GM23338 (cell line): ENCODE results near the gene ST6GALNAC4. TPM values are rescaled to one million over a fixed set of nuclear protein-coding genes. Genes with fewer than 3 reads are reported as not detected.

Source experiments
- ATAC-seq: fragments of 200-7000 bp; cut with Tn5 transposase; 3 replicates; pipeline ENCODE4 v1.9.1; 2020
- DNase-seq: peaks from one replicate; pipeline ENCODE4 v3.0.0-alpha.2; 2015; ENCODE audit warnings: low spot score
- H2AFZ ChIP-seq: fragments of 200-600 bp; sonication (generic); 2 replicates; pipeline ENCODE4 v1.8.0; 2016; ENCODE audit warnings: antibody characterized with exemption, mild to moderate bottlenecking, moderate library complexity
- H3F3A ChIP-seq: fragments of 200-600 bp; sonication (generic); replicated peaks from 2 replicates; pipeline ENCODE4 v1.8.0; 2017; ENCODE audit warnings: antibody characterized with exemption, mixed run types, low read depth
- H3K27ac ChIP-seq: fragments of 200-600 bp; sonication (generic); 2 replicates; pipeline ENCODE4 v1.6.1; 2016; ENCODE audit warnings: low read depth
- H3K27me3 ChIP-seq: fragments of 200-600 bp; sonication (generic); 2 replicates; pipeline ENCODE4 v1.8.0; 2016; ENCODE audit warnings: mild to moderate bottlenecking, mixed run types, moderate library complexity; ENCODE audit not compliant: insufficient read depth
- H3K36me3 ChIP-seq: fragments of 200-600 bp; sonication (generic); 2 replicates; pipeline ENCODE4 v1.8.0; 2016; ENCODE audit warnings: mild to moderate bottlenecking; ENCODE audit not compliant: insufficient read depth
- H3K4me1 ChIP-seq: fragments of 200-600 bp; sonication (generic); 2 replicates; pipeline ENCODE4 v1.8.0; 2016; ENCODE audit warnings: mild to moderate bottlenecking, moderate library complexity; ENCODE audit not compliant: insufficient read depth
- H3K4me2 ChIP-seq: fragments of 200-600 bp; sonication (generic); 2 replicates; pipeline ENCODE4 v1.7.1; 2017; ENCODE audit warnings: mixed run types
- H3K4me3 ChIP-seq: fragments of 200-600 bp; sonication (generic); 2 replicates; pipeline ENCODE4 v1.6.1; 2016; ENCODE audit warnings: mixed run types
- H3K79me2 ChIP-seq: fragments of 200-600 bp; sonication (generic); replicated peaks from 2 replicates; pipeline ENCODE4 v1.8.0; 2017; ENCODE audit warnings: mild to moderate bottlenecking; ENCODE audit not compliant: insufficient read depth
- H3K9me2 ChIP-seq: fragments of 200-600 bp; sonication (generic); 2 replicates; pipeline ENCODE4 v1.8.0; 2017; ENCODE audit not compliant: insufficient read depth
- H4K20me1 ChIP-seq: fragments of 200-600 bp; sonication (generic); replicated peaks from 2 replicates; pipeline ENCODE4 v1.8.0; 2017; ENCODE audit warnings: mild to moderate bottlenecking; ENCODE audit not compliant: insufficient read depth
- H3K27ac Mint-ChIP-seq: 2 replicates; pipeline ENCODE4 v1.8.0; 2020; ENCODE audit warnings: inconsistent platforms, mild to moderate bottlenecking, moderate library complexity, mixed read lengths
- H3K27me3 Mint-ChIP-seq: 3 replicates; pipeline ENCODE4 v1.8.0; 2022; ENCODE audit warnings: low read depth, mild to moderate bottlenecking, moderate library complexity, mixed read lengths, inconsistent platforms; ENCODE audit not compliant: insufficient read depth, poor library complexity
- H3K36me3 Mint-ChIP-seq: 3 replicates; pipeline ENCODE4 v1.8.0; 2021; ENCODE audit warnings: low read depth, mild to moderate bottlenecking, inconsistent platforms, moderate library complexity, mixed read lengths
- H3K4me1 Mint-ChIP-seq: 3 replicates; pipeline ENCODE4 v1.8.0; 2020; ENCODE audit warnings: mild to moderate bottlenecking, inconsistent platforms, mixed read lengths
- H3K4me3 Mint-ChIP-seq: 3 replicates; pipeline ENCODE4 v1.8.0; 2021; ENCODE audit warnings: moderate library complexity, mild to moderate bottlenecking, inconsistent platforms, mixed read lengths
- H3K9me3 Mint-ChIP-seq: 3 replicates; pipeline ENCODE4 v1.8.0; 2020; ENCODE audit warnings: moderate library complexity, mild to moderate bottlenecking, inconsistent platforms, mixed read lengths
- CREB1 ChIP-seq: fragments of 250-450 bp; sonication (Bioruptor Pico); IDR thresholded peaks from 2 replicates; pipeline ENCODE4 v1.5.0; 2020; ENCODE audit warnings: low read depth, mild to moderate bottlenecking, moderate library complexity
- CTCF ChIP-seq, 2 experiments: fragments of 200-600 bp in 1 of 2; sonication (generic) in 1 of 2; conservative IDR thresholded peaks; 2 replicates each; pipeline versions ENCODE4 v1.5.1 to v1.6.1; 2016 to 2017; ENCODE audit warnings: antibody characterized with exemption in 2 of 2, low read depth in 2 of 2, mild to moderate bottlenecking in 2 of 2, moderate library complexity in 1 of 2
- ETS1 ChIP-seq: IDR thresholded peaks from 2 replicates; pipeline ENCODE4 v1.6.1; 2016; ENCODE audit warnings: antibody characterized with exemption
- EZH2 ChIP-seq: fragments of 200-600 bp; sonication (generic); IDR thresholded peaks from one replicate; pipeline ENCODE4 v1.8.0; 2017; ENCODE audit warnings: antibody characterized with exemption, mild to moderate bottlenecking, low read depth; ENCODE audit not compliant: unreplicated experiment
- EZH2phosphoT487 ChIP-seq: fragments of 200-600 bp; sonication (generic); IDR thresholded peaks from one replicate; pipeline ENCODE4 v1.8.1; 2018; ENCODE audit warnings: antibody characterized with exemption; ENCODE audit not compliant: unreplicated experiment
- JUNB ChIP-seq: IDR thresholded peaks from one replicate; pipeline ENCODE4 v1.6.1; 2016; ENCODE audit warnings: antibody characterized with exemption; ENCODE audit not compliant: unreplicated experiment
- NANOG ChIP-seq: IDR thresholded peaks from 2 replicates; pipeline ENCODE4 v1.6.1; 2016; ENCODE audit warnings: antibody characterized with exemption, borderline replicate concordance
- POLR2AphosphoS5 ChIP-seq: IDR thresholded peaks from 2 replicates; pipeline ENCODE4 v1.6.1; 2016; ENCODE audit warnings: antibody characterized with exemption, low read depth
- REST ChIP-seq: IDR thresholded peaks from one replicate; pipeline ENCODE4 v1.6.1; 2018; ENCODE audit warnings: antibody characterized with exemption; ENCODE audit not compliant: unreplicated experiment
- STAT1 ChIP-seq: IDR thresholded peaks from one replicate; pipeline ENCODE4 v1.6.1; 2016; ENCODE audit warnings: antibody characterized with exemption; ENCODE audit not compliant: unreplicated experiment
- ZNF114 ChIP-seq: fragments of 250-450 bp; sonication (Bioruptor Pico); IDR thresholded peaks from 2 replicates; pipeline ENCODE4 v1.5.0; 2020; ENCODE audit warnings: mild to moderate bottlenecking, moderate library complexity
- ZNF331 ChIP-seq: fragments of 250-450 bp; sonication (Bioruptor Pico); IDR thresholded peaks from 2 replicates; pipeline ENCODE4 v1.5.0; 2020; ENCODE audit warnings: low read depth, mild to moderate bottlenecking, moderate library complexity
- ZNF462 ChIP-seq: fragments of 250-450 bp; sonication (Bioruptor Pico); IDR thresholded peaks from 2 replicates; pipeline ENCODE4 v1.5.0; 2020; ENCODE audit warnings: mild to moderate bottlenecking, moderate library complexity
- polyA plus RNA-seq: library from polyadenylated mRNA; unstranded; fragments of >200 nt; fragmentation: Nextera tagmentation; extraction: Ambion mirVana; gene quantifications from 2 replicates; pipeline ENCODE4 v1.2.1, GENCODE V29; 2016
- total RNA-seq: library from RNA; depleted of rRNA; stranded (reverse); fragments of >200 nt; shearing (Covaris generic); gene quantifications from 2 replicates; pipeline ENCODE4 v1.2.3, GENCODE V29; 2014

Gene ST6GALNAC4
- total and polyA plus RNA-seq, 2 experiments from 2014 or later: 8.1 to 35.3 TPM

- no peak for DNase-seq
- Histone ChIP-seq H3K9me2 (no peaks in the 10 kb centered on the region), H3K27me3 (0 out of 2 replicates have a peak, but pooled peaks cover 7% of the 10 kb centered on the region), H3K79me2 (no peaks in the 10 kb centered on the region), H3K4me2 (peak overlapping the region; percentile 95), H2AFZ (peak overlapping the region; percentile 92), H3K36me3 (no peaks in the 10 kb centered on the region), H3K4me1 (peaks cover 8% of the 10 kb centered on the region; the same call in 1 of the 2 replicates), H3K27ac (no peak overlapping the region), H3K4me3 (peak overlapping the region; percentile 81), H3F3A (peaks cover 15% of the 10 kb centered on the region; the same call in 1 of the 2 replicates), H4K20me1 (peaks cover 4% of the 10 kb centered on the region)
- Mint-ChIP-seq H3K27ac (no peak overlapping the region), H3K4me1 (peaks cover 19% of the 10 kb centered on the region), H3K36me3 (peaks cover 13% of the 10 kb centered on the region; the same call in 2 of the 3 replicates), H3K4me3 (peak overlapping the region; percentile 78), H3K27me3 (peaks cover 14% of the 10 kb centered on the region), H3K9me3 (no peaks in the 10 kb centered on the region)
- peak; percentile 9 for ATAC-seq
- TF ChIP-seq ETS1: no peak
- no peak for TF ChIP-seq REST
- no peak for TF ChIP-seq ZNF114 (CRISPR knock-in tag)
- TF ChIP-seq ZNF331 (CRISPR knock-in tag): no peak
- no peak for TF ChIP-seq EZH2phosphoT487
- no peak for TF ChIP-seq STAT1
- no peak for TF ChIP-seq CTCF (conservative IDR thresholded peaks at IDR 0.05; ENCODE audit: low read depth in 2 of 2)
- no peak for TF ChIP-seq JUNB
- TF ChIP-seq ZNF462 (CRISPR knock-in tag): no peak
- TF ChIP-seq POLR2AphosphoS5: no peak
- TF ChIP-seq EZH2: no peak
- no peak for TF ChIP-seq NANOG
- TF ChIP-seq CREB1 (CRISPR knock-in tag): no peak
Measured at GRCh38 chr9:127915801-127916719, 781 bp downstream of the ST6GALNAC4 start.
